K562 (cell line): Measurements from ENCODE around the gene CDK11B. TPM values are rescaled to one million over a fixed set of nuclear protein-coding genes. Genes with fewer than 3 reads are reported as not detected.
A peak's percentile ranks its signal among the peaks of the same experiment; 100 is the strongest.

Experiments used
- ATF6 ChIP-seq: sonication (generic); formaldehyde crosslinking; IDR thresholded peaks from 2 replicates; pipeline ENCODE4 v1.4.0; 2020; ENCODE audit warnings: mild to moderate bottlenecking, missing genetic modification reagents
- BHLHE40 ChIP-seq: IDR thresholded peaks from 2 replicates; pipeline ENCODE4 v1.6.1; 2011; ENCODE audit warnings: low read length, improper control_type of control experiment
- CCAR2 ChIP-seq: fragments of 200-400 bp; formaldehyde crosslinking; IDR thresholded peaks from 2 replicates; pipeline ENCODE4 v1.6.1; 2017; ENCODE audit warnings: mild to moderate bottlenecking, low read depth, low read length
- ETV1 ChIP-seq: fragments of 450-650 bp; conservative IDR thresholded peaks from 2 replicates; pipeline ENCODE4 v1.6.1; 2016; ENCODE audit warnings: missing genetic modification characterization, control low read depth, low read depth, missing compliant biosample characterization
- FIP1L1 ChIP-seq: fragments of 200-400 bp; formaldehyde crosslinking; IDR thresholded peaks from 2 replicates; pipeline ENCODE4 v1.6.1; 2018; ENCODE audit warnings: mild to moderate bottlenecking, low read depth, low read length; ENCODE audit not compliant: poor library complexity, severe bottlenecking
- HNRNPUL1 ChIP-seq: fragments of 200-400 bp; formaldehyde crosslinking; IDR thresholded peaks from 2 replicates; pipeline ENCODE4 v1.6.1; 2017; ENCODE audit warnings: low read length
- JUNB ChIP-seq: fragments of 450-650 bp; formaldehyde crosslinking; conservative IDR thresholded peaks from 2 replicates; pipeline ENCODE4 v1.4.0; 2020; ENCODE audit warnings: mild to moderate bottlenecking
- KDM2B ChIP-seq: fragments of 250-450 bp; sonication (Bioruptor Pico); IDR thresholded peaks from 2 replicates; pipeline ENCODE4 v1.8.0; 2021; ENCODE audit warnings: mild to moderate bottlenecking, moderate library complexity
- MAFF ChIP-seq: IDR thresholded peaks from 2 replicates; pipeline ENCODE4 v1.6.1; 2012; ENCODE audit warnings: low read length, improper control_type of control experiment
- PPARD ChIP-seq: fragments of 250-450 bp; sonication (Bioruptor Pico); IDR thresholded peaks from 2 replicates; pipeline ENCODE4 v1.8.0; 2022; ENCODE audit warnings: inconsistent platforms, mild to moderate bottlenecking, moderate library complexity
- ZBTB1 ChIP-seq: sonication (generic); formaldehyde crosslinking; IDR thresholded peaks from 2 replicates; pipeline ENCODE4 v1.8.1; 2023; ENCODE audit warnings: missing genetic modification reagents, low read depth, mild to moderate bottlenecking, borderline replicate concordance
- ZBTB33 ChIP-seq: sonication (generic); formaldehyde crosslinking; IDR thresholded peaks from 2 replicates; pipeline ENCODE4 v1.8.1; 2023; ENCODE audit warnings: mild to moderate bottlenecking, missing genetic modification reagents
- ZEB2 ChIP-seq: fragments of 450-650 bp; IDR thresholded peaks from 2 replicates; pipeline ENCODE4 v1.6.1; 2016
- ZFP1 ChIP-seq: fragments of 450-650 bp; formaldehyde crosslinking; IDR thresholded peaks from 2 replicates; pipeline ENCODE4 v1.4.0; 2020; ENCODE audit warnings: mild to moderate bottlenecking, mixed read lengths
- ZFX ChIP-seq: sonication (generic); formaldehyde crosslinking; IDR thresholded peaks from 2 replicates; pipeline ENCODE4 v1.8.0; 2022; ENCODE audit warnings: mild to moderate bottlenecking, missing genetic modification reagents, moderate library complexity
- ZNF23 ChIP-seq: fragments of 250-450 bp; sonication (Bioruptor Pico); IDR thresholded peaks from 2 replicates; pipeline ENCODE4 v1.4.0; 2020; ENCODE audit warnings: mild to moderate bottlenecking
- polyA plus RNA-seq, 8 experiments: library from polyadenylated mRNA; depleted of rRNA in 4 of 8; stranded (reverse) in 5 of 8; unstranded in 3 of 8; fragments of >200 nt; fragmentation: Nextera tagmentation in 2 of 8; fragmentation: Illumina TruSeq in 1 of 8; extraction: Ambion mirVana in 2 of 8; extraction: Trizol in 1 of 8; gene quantifications; 2 replicates each; pipeline versions ENCODE4 v1.2.1 to v1.2.3, GENCODE V29; 2011 to 2014; ENCODE audit warnings: inconsistent platforms in 1 of 8, missing spikeins in 1 of 8
- total RNA-seq, 7 experiments: library from RNA; depleted of rRNA in 6 of 7; stranded (reverse); fragments of >200 nt in 6 of 7; fragmentation: Illumina TruSeq in 2 of 7; extraction: Trizol in 2 of 7; gene quantifications; 2 replicates each; pipeline versions ENCODE4 v1.2.1 to v1.2.3, GENCODE V29; 2011 to 2021; ENCODE audit warnings: low replicate concordance in 1 of 7
- TF ChIP-seq, protein P1 (sequence below): fragments of 250-450 bp; sonication (Bioruptor Pico); IDR thresholded peaks from 2 replicates; pipeline ENCODE4 v1.9.0; 2021; ENCODE audit warnings: mild to moderate bottlenecking, inconsistent platforms
- TF ChIP-seq, protein P2 (sequence below): sonication (generic); formaldehyde crosslinking; IDR thresholded peaks from 2 replicates; pipeline ENCODE4 v1.8.0; 2022; ENCODE audit warnings: mild to moderate bottlenecking, missing genetic modification reagents
- TF ChIP-seq, protein P3 (sequence below): sonication (generic); formaldehyde crosslinking; IDR thresholded peaks from 2 replicates; pipeline ENCODE4 v1.9.0; 2022; ENCODE audit warnings: mild to moderate bottlenecking, missing genetic modification reagents
- TF ChIP-seq, protein P4 (sequence below), 2 experiments: fragments of 450-650 bp in 1 of 2; sonication (generic) in 1 of 2; formaldehyde crosslinking; conservative IDR thresholded peaks; 2 replicates each; pipeline versions ENCODE4 v1.4.0 to v1.8.1; 2020 to 2022; ENCODE audit warnings: mild to moderate bottlenecking in 1 of 2, missing genetic modification reagents in 1 of 2

Gene CDK11B
- total and polyA plus RNA-seq, 9 of the 15 experiments (the other 6 are each of a cell fraction or from before 2014, with no cell fraction given), result 2.8 to 52.2 (median 19.5) TPM

DNA sequence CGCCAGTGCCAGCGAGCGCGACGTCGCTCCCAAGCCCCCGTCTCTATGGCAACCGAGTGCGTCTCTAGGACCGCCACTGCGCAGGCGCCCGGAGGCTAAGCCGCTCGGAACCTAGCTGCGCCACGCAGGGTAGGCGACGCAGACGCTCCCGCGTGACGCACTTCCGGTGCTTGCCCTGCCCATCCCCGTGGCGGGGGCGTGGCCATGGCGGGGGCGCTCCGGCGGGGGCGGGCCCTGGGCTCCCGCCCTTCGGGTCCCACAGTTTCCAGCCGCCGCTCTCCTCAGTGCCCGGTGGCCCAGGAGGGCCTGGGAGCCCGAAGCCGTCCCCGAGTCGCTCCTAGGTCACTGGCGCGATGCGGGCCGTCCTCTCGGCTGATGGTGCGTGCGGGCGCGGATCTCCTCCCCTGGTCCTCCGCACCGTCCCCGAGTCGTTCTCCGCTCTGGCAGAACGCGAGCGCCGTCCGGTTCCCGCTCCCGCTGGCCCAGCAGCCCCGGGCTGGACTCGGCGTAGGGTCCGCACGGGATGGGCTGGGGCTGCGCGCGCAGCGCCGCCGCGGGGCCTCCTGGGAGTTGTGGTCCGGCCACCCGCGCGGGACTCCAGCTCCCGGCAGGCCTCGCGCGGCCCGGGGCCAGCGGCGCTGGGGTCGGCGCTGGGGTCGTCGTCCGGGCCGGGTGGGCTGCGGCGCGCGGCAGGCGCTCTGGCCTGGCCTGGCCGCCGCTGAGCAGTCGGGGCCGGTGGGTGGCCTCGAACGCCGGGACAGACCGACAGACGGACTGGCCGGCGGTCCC is 43.4 kb downstream of the CDK11B start, which contains the start of gene MIB2 (continued):
- TF ChIP-seq KDM2B (0 out of 2 replicates have a peak, but pooled peaks have one; percentile 13), ZNF23 (CRISPR knock-in tag) (0 out of 2 replicates have a peak, but pooled peaks have one; percentile 56), PPARD (CRISPR knock-in tag) (no peak), ZFX (CRISPR knock-in tag) (peak; percentile 96), MAFF (no peak), ATF6 (0 out of 2 replicates have a peak, but pooled peaks have one; percentile 84), HNRNPUL1 (no peak), CCAR2 (no peak), ZEB2 (0 out of 2 replicates have a peak, but pooled peaks have one; percentile 26), ETV1 (tag) (peak; percentile 62), JUNB (CRISPR knock-in tag) (no peak), BHLHE40 (peak; percentile 78), FIP1L1 (no peak), ZFP1 (CRISPR knock-in tag) (no peak), ZBTB1 (CRISPR knock-in tag) (peak; percentile 72; the same call in 1 of the 2 replicates), ZBTB33 (peak; percentile 31)
- TF ChIP-seq, protein P1, sequence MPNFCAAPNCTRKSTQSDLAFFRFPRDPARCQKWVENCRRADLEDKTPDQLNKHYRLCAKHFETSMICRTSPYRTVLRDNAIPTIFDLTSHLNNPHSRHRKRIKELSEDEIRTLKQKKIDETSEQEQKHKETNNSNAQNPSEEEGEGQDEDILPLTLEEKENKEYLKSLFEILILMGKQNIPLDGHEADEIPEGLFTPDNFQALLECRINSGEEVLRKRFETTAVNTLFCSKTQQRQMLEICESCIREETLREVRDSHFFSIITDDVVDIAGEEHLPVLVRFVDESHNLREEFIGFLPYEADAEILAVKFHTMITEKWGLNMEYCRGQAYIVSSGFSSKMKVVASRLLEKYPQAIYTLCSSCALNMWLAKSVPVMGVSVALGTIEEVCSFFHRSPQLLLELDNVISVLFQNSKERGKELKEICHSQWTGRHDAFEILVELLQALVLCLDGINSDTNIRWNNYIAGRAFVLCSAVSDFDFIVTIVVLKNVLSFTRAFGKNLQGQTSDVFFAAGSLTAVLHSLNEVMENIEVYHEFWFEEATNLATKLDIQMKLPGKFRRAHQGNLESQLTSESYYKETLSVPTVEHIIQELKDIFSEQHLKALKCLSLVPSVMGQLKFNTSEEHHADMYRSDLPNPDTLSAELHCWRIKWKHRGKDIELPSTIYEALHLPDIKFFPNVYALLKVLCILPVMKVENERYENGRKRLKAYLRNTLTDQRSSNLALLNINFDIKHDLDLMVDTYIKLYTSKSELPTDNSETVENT (CRISPR knock-in tag), result peak; percentile 93
- TF ChIP-seq, protein P2, sequence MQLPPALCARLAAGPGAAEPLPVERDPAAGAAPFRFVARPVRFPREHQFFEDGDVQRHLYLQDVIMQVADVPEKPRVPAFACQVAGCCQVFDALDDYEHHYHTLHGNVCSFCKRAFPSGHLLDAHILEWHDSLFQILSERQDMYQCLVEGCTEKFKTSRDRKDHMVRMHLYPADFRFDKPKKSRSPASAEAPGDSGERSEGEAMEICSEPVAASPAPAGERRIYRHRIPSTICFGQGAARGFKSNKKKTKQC (CRISPR knock-in tag), result peak; percentile 61; the same call in 1 of the 2 replicates
- TF ChIP-seq, protein P3, sequence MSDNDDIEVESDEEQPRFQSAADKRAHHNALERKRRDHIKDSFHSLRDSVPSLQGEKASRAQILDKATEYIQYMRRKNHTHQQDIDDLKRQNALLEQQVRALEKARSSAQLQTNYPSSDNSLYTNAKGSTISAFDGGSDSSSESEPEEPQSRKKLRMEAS (CRISPR knock-in tag), result peak; percentile 74; the same call in 1 of the 2 replicates
- TF ChIP-seq, protein P4, sequence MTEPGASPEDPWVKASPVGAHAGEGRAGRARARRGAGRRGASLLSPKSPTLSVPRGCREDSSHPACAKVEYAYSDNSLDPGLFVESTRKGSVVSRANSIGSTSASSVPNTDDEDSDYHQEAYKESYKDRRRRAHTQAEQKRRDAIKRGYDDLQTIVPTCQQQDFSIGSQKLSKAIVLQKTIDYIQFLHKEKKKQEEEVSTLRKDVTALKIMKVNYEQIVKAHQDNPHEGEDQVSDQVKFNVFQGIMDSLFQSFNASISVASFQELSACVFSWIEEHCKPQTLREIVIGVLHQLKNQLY (CRISPR knock-in tag; conservative IDR thresholded peaks at IDR 0.05), result no peak
